PC-3 (cell line): Measurements from ENCODE around the gene JAKMIP2. TPM values are rescaled to one million over a fixed set of nuclear protein-coding genes. Genes with fewer than 3 reads are reported as not detected.

Experiments used
- ATAC-seq: fragments of 200-7000 bp; cut with Tn5 transposase; 2 replicates; pipeline ENCODE4 v1.9.1; 2020; ENCODE audit warnings: mild to moderate bottlenecking, moderate library complexity
- Bru-seq: library from RNA; stranded (reverse); fragments of 400-500 nt; gene quantifications from one replicate; lab custom pipeline; 2021; lab: Mats Ljungman, UMichigan
- BruChase-seq, 2 experiments: library from RNA; stranded (reverse); fragments of 400-500 nt; gene quantifications; one replicate each; lab custom pipeline; 2021; lab: Mats Ljungman, UMichigan
- BruUV-seq: library from RNA; stranded (reverse); fragments of 400-500 nt; replicated peaks from 2 replicates; lab custom pipeline; 2021; lab: Mats Ljungman, UMichigan
- CTCF ChIA-PET: fragments of 300-600 bp; sonication (Branson Sonifier 250); formaldehyde crosslinking; loops from one replicate; lab custom pipeline; 2022; ENCODE audit warnings: antibody characterized with exemption; lab: Charles Lee
- POLR2A ChIA-PET: fragments of 300-600 bp; sonication (Branson Sonifier 250); formaldehyde crosslinking; loops from one replicate; lab custom pipeline; 2022; ENCODE audit warnings: antibody characterized with exemption; ENCODE audit not compliant: unreplicated experiment; lab: Charles Lee
- DNase-seq: peaks from one replicate; pipeline ENCODE4 v3.0.0-alpha.2; 2015
- H2AFZ ChIP-seq: fragments of 300-600 bp; sonication (generic); 2 replicates; pipeline ENCODE4 v1.6.0; 2016; ENCODE audit warnings: antibody characterized with exemption, low read length
- H3F3A ChIP-seq: fragments of 300-600 bp; sonication (generic); one replicate; pipeline ENCODE4 v1.6.0; 2017; ENCODE audit warnings: antibody characterized with exemption, low read length, control low read depth, mild to moderate bottlenecking; ENCODE audit not compliant: unreplicated experiment
- H3K27ac ChIP-seq: fragments of 300-600 bp; sonication (generic); 2 replicates; pipeline ENCODE4 v1.5.1; 2016; ENCODE audit warnings: mild to moderate bottlenecking, low read length
- H3K27me3 ChIP-seq: fragments of 300-600 bp; sonication (generic); 2 replicates; pipeline ENCODE4 v1.6.1; 2016; ENCODE audit warnings: low read length, mixed read lengths
- H3K36me3 ChIP-seq: fragments of 300-600 bp; sonication (generic); 2 replicates; pipeline ENCODE4 v1.6.1; 2016; ENCODE audit warnings: low read depth, mixed run types, low read length, mixed read lengths
- H3K4me1 ChIP-seq: fragments of 300-600 bp; sonication (generic); 2 replicates; pipeline ENCODE4 v1.5.1; 2016; ENCODE audit warnings: low read length; ENCODE audit not compliant: insufficient read depth
- H3K4me2 ChIP-seq: fragments of 300-600 bp; sonication (generic); 2 replicates; pipeline ENCODE4 v1.6.0; 2016; ENCODE audit warnings: low read length
- H3K4me3 ChIP-seq: fragments of 300-600 bp; sonication (generic); 2 replicates; pipeline ENCODE4 v1.5.1; 2016; ENCODE audit warnings: mild to moderate bottlenecking, low read length, mixed read lengths
- H3K79me2 ChIP-seq: fragments of 300-600 bp; sonication (generic); 2 replicates; pipeline ENCODE4 v1.6.1; 2017; ENCODE audit warnings: low read length, mixed read lengths
- H3K9ac ChIP-seq: fragments of 300-600 bp; sonication (generic); 2 replicates; pipeline ENCODE4 v1.6.0; 2016; ENCODE audit warnings: mild to moderate bottlenecking, low read length
- H3K9me2 ChIP-seq: fragments of 300-600 bp; sonication (generic); replicated peaks from 2 replicates; pipeline ENCODE4 v1.6.1; 2016; ENCODE audit warnings: mixed run types, low read length, mixed read lengths
- H3K9me3 ChIP-seq: fragments of 300-600 bp; sonication (generic); 2 replicates; pipeline ENCODE4 v1.6.1; 2016; ENCODE audit warnings: low read length, mixed read lengths
- H4K20me1 ChIP-seq: fragments of 300-600 bp; sonication (generic); 2 replicates; pipeline ENCODE4 v1.6.1; 2016; ENCODE audit warnings: low read length, mixed read lengths
- EZH2 ChIP-seq: fragments of 300-600 bp; sonication (generic); IDR thresholded peaks from one replicate; pipeline ENCODE4 v1.6.1; 2017; ENCODE audit warnings: antibody characterized with exemption, mild to moderate bottlenecking, low read length; ENCODE audit not compliant: unreplicated experiment
- EZH2phosphoT487 ChIP-seq: fragments of 300-600 bp; sonication (generic); IDR thresholded peaks from 2 replicates; pipeline ENCODE4 v1.6.1; 2018; ENCODE audit warnings: mild to moderate bottlenecking, antibody characterized with exemption, low read length, borderline replicate concordance
- intact Hi-C: fragments of 100-400 bp; cut with micrococcal nuclease; formaldehyde crosslinking; loops from 2 replicates; pipeline ENCODE4 v1.9.0; 2023
- long read RNA-seq: library from polyadenylated mRNA; unstranded; transcript quantifications from one replicate; pipeline ENCODE4 v2.0.0, GENCODE V29; 2021; ENCODE audit not compliant: unreplicated experiment
- total RNA-seq: library from RNA; depleted of rRNA; stranded (reverse); fragments of >200 nt; gene quantifications from 2 replicates; pipeline ENCODE4 v1.2.3, GENCODE V29; 2014; rRNA removed
- TF ChIP-seq, protein P1 (sequence below): fragments of 300-600 bp; sonication (generic); conservative IDR thresholded peaks from 2 replicates; pipeline ENCODE4 v1.5.1; 2017; ENCODE audit warnings: antibody characterized with exemption, low read depth, mild to moderate bottlenecking, low read length

The JAKMIP2 gene
- total RNA-seq (0.15 TPM in 1 of 2 replicates, not detected in the other), Bru-seq, nascent RNA (percentile 33 among the genes with signal in this experiment), BruChase-seq, experiment 1, labeled RNA remaining after a 6-hour chase (percentile 22 among the genes with signal in this experiment), BruChase-seq, experiment 2, labeled RNA remaining after a 2-hour chase (percentile 26 among the genes with signal in this experiment)
- long read RNA-seq, full-length matches to known transcripts: 2 of 2 reads
- long read RNA-seq, partial matches to known transcripts: 0 of 2 reads
- long read RNA-seq, other reads (novel, unspliced or antisense): 0 of 2 reads

DNA sequence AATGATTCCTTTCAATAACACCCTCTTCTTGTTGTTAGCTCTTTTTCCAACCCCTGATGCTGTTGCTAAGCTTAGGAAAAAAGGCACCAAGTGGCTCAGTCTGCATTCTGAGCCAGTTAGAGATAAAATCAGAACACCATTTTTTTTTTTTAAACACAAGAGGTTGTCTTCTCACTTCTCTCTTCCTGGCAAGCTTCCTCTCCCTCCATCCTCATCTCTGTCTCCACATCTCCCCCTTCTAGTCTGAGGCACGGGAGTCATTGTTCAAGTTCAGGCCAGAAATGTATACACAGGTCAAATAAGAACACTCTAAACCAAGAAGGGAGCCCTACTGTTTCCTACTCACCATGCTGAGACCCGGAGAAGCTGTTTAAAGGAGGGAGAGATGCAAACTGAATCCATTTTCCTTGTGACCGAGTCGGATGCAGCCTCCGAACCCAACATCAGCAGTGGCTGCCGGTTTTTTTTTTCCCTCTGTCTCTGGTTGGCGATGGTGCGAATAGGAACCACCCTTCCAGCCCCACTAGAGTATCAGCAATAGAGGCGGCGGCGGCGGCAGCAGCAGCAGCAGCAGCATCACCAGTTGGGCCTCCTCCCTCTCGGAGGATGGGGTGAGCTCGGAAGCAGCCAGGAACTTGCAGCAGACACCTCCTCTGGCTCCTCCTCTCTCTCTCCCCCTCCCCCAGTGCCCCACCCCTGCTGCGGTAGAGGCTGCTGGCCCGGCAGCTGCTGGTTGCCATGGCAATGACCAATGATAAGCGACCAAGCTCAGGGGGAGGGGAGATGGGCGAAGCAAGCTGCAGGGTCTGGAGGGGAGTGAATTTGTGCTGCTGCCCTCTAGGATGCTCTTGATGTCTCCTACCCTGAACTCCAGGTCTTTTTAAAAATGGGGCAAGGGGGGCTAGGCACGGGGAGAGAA lies at the start of gene JAKMIP2:
Gene JAKMIP2 (minus strand): TSS at position 619 of the 919 bp plus-strand sequence. CDS start 110,922 bp downstream, outside the sequence.
- Histone ChIP-seq H3K36me3 (no peaks in the 10 kb centered on the region), H3K27me3 (no peaks in the 10 kb centered on the region), H3K9me2 (no peaks in the 10 kb centered on the region), H3K9ac (no peak within 1 kb of the TSS), H2AFZ (peak within 1 kb of the TSS; percentile 25; the same call in 1 of the 2 replicates), H3K27ac (no peak within 1 kb of the TSS), H3K4me3 (peak within 1 kb of the TSS; percentile 2; the same call in 1 of the 2 replicates), H3K4me2 (no peak within 1 kb of the TSS), H3F3A (no peaks in the 10 kb centered on the region), H4K20me1 (no peaks in the 10 kb centered on the region), H3K4me1 (no peaks in the 10 kb centered on the region), H3K9me3 (no peaks in the 10 kb centered on the region), H3K79me2 (no peaks in the 10 kb centered on the region)
- DNase-seq (peak; percentile 10), ATAC-seq (peak; percentile 70; the same call in 1 of the 2 replicates)
- intact Hi-C loops: no loop called here
- CTCF ChIA-PET: interaction anchor here (1.0 kb wide), 1 partner anchor 92 kb away, joined by 3 read pairs; no protein-coding TSS in a partner anchor
- POLR2A ChIA-PET: no interaction called here
- BruUV-seq: TSS peak; percentile 78
- no peak for TF ChIP-seq EZH2
- TF ChIP-seq EZH2phosphoT487: no peak
- TF ChIP-seq, protein P1, sequence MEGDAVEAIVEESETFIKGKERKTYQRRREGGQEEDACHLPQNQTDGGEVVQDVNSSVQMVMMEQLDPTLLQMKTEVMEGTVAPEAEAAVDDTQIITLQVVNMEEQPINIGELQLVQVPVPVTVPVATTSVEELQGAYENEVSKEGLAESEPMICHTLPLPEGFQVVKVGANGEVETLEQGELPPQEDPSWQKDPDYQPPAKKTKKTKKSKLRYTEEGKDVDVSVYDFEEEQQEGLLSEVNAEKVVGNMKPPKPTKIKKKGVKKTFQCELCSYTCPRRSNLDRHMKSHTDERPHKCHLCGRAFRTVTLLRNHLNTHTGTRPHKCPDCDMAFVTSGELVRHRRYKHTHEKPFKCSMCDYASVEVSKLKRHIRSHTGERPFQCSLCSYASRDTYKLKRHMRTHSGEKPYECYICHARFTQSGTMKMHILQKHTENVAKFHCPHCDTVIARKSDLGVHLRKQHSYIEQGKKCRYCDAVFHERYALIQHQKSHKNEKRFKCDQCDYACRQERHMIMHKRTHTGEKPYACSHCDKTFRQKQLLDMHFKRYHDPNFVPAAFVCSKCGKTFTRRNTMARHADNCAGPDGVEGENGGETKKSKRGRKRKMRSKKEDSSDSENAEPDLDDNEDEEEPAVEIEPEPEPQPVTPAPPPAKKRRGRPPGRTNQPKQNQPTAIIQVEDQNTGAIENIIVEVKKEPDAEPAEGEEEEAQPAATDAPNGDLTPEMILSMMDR: no peak

DNA sequence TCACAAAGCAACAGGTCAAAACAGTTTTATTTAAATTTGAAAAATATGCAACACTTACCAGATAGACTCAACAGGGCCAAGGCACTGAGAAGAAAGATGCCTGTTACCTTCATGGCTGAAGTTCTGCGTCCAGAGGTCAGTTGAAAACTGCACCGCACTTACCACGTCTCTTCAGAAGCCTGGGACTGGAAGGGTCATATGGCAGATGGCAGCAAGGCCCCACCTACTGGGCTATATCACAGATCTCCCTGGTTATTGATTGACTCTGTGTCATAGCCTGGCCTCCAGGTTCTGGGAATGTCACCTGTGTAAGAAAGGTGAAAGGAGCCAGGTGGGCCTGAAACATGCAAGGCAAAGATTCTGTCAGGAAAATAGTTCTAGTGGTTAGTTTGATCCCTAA lies 48.9 kb upstream of the JAKMIP2 start, which contains the start of gene SPINK1:
Gene SPINK1 (minus strand): TSS at position 207 of the 400 bp plus-strand sequence. CDS start 94 bp downstream, at position 113.
- no peak for ATAC-seq
- TF ChIP-seq EZH2phosphoT487 (no peak), EZH2 (no peak)
- TF ChIP-seq, protein P1: no peak
- peaks cover 19% of the 10 kb centered on the region for H3K4me1 ChIP-seq
- no peaks in the 10 kb centered on the region for H3K36me3 ChIP-seq
- H3K27me3 ChIP-seq: no peaks in the 10 kb centered on the region
- no peaks in the 10 kb centered on the region for H3K79me2 ChIP-seq
- no peak within 1 kb of the TSS for H3K27ac ChIP-seq
- ChIA-PET CTCF (no interaction called here), POLR2A (no interaction called here)
- intact Hi-C loops: no loop called here
- H2AFZ ChIP-seq: no peak within 1 kb of the TSS
- no peak within 1 kb of the TSS for H3K4me2 ChIP-seq
- no peaks in the 10 kb centered on the region for H3K9me2 ChIP-seq
- no peaks in the 10 kb centered on the region for H4K20me1 ChIP-seq
- no peak within 1 kb of the TSS for H3K4me3 ChIP-seq
- no peaks in the 10 kb centered on the region for H3K9me3 ChIP-seq
- BruUV-seq: no TSS peak
- no peak within 1 kb of the TSS for H3K9ac ChIP-seq
- DNase-seq: no peak
- H3F3A ChIP-seq: no peaks in the 10 kb centered on the region
